T-cell (primary cell): ENCODE measurements around the gene FAM174B. TPM values are rescaled to one million over a fixed set of nuclear protein-coding genes. Genes with fewer than 3 reads are reported as not detected.

ENCODE experiments used
- ATAC-seq, 4 experiments: fragments of 200-7000 bp in 3 of 4; fragments of 150-1000 bp in 1 of 4; cut with Tn5 transposase; replicated peaks in 1 of 4; 1 replicate in 3 of 4; 2 replicates in 1 of 4; pipeline ENCODE4 v1.10.0; 2021; ENCODE audit warnings: moderate library complexity in 3 of 4, mild to moderate bottlenecking in 2 of 4, moderate number of reproducible peaks in 1 of 4
- CTCF ChIA-PET, 2 donors: fragments of 300-600 bp; sonication (Branson Sonifier 250); formaldehyde crosslinking; loops; one replicate each; lab custom pipeline; 2022; ENCODE audit warnings: antibody characterized with exemption in 2 of 2; lab: Charles Lee
- POLR2A ChIA-PET, 2 donors: fragments of 300-600 bp; sonication (Branson Sonifier 250); formaldehyde crosslinking; loops; one replicate each; lab custom pipeline; 2022; ENCODE audit warnings: antibody characterized with exemption in 2 of 2; lab: Charles Lee
- DNase-seq, 35 experiments: peaks; one replicate each; pipeline versions ENCODE4 v3.0.0 to v3.0.0-alpha.2; 2013 to 2023
- H3K27ac ChIP-seq: one replicate; pipeline ENCODE4 v1.5.1; 2013; ENCODE audit warnings: low read length
- H3K27me3 ChIP-seq, 2 experiments: replicated peaks in 1 of 2; 1 replicate in 1 of 2; 2 replicates in 1 of 2; pipeline versions ENCODE4 v1.6.1 to v1.7.0; 2013; ENCODE audit warnings: low read length in 1 of 2, mixed read lengths in 1 of 2; ENCODE audit not compliant: control insufficient read depth in 2 of 2, insufficient read depth in 2 of 2; ENCODE audit errors: extremely low read depth in 1 of 2
- H3K36me3 ChIP-seq, 2 donors: 1 replicate in 1 of 2; 2 replicates in 1 of 2; pipeline versions ENCODE4 v1.6.1 to v1.7.0; 2013; ENCODE audit warnings: low read length in 1 of 2; ENCODE audit not compliant: control insufficient read depth in 2 of 2, insufficient read depth in 1 of 2; ENCODE audit errors: extremely low read depth in 1 of 2
- H3K4me1 ChIP-seq, 2 experiments: 1 replicate in 1 of 2; 2 replicates in 1 of 2; pipeline versions ENCODE4 v1.6.1 to v1.7.0; 2013; ENCODE audit warnings: low read length in 2 of 2, mixed read lengths in 1 of 2; ENCODE audit not compliant: insufficient read depth in 2 of 2, control insufficient read depth in 1 of 2; ENCODE audit errors: extremely low read depth in 1 of 2
- H3K4me3 ChIP-seq, 2 donors: 1 replicate in 1 of 2; 2 replicates in 1 of 2; pipeline versions ENCODE4 v1.5.1 to v1.7.0; 2013; ENCODE audit warnings: mild to moderate bottlenecking in 2 of 2, low read length in 1 of 2, moderate library complexity in 1 of 2; ENCODE audit not compliant: control insufficient read depth in 1 of 2; ENCODE audit errors: extremely low read depth in 1 of 2
- H3K9me3 ChIP-seq: 2 replicates; pipeline ENCODE4 v1.7.0; 2013
- H3K27ac Mint-ChIP-seq, 2 donors: one replicate each; pipeline ENCODE4 v1.8.0; 2020 to 2021; ENCODE audit warnings: mild to moderate bottlenecking in 2 of 2, mixed read lengths in 2 of 2
- H3K27me3 Mint-ChIP-seq, 2 donors: one replicate each; pipeline ENCODE4 v1.8.0; 2021 to 2022; ENCODE audit warnings: mixed read lengths in 2 of 2
- H3K36me3 Mint-ChIP-seq: one replicate; pipeline ENCODE4 v1.8.0; 2021; ENCODE audit warnings: mixed read lengths
- H3K4me1 Mint-ChIP-seq, 3 donors: one replicate each; pipeline ENCODE4 v1.8.0; 2020 to 2022; ENCODE audit warnings: mixed read lengths in 3 of 3, mild to moderate bottlenecking in 1 of 3
- H3K4me3 Mint-ChIP-seq, 3 donors: one replicate each; pipeline ENCODE4 v1.8.0; 2020 to 2022; ENCODE audit warnings: mild to moderate bottlenecking in 3 of 3, mixed read lengths in 3 of 3, moderate library complexity in 3 of 3
- H3K9me3 Mint-ChIP-seq, 3 donors: one replicate each; pipeline ENCODE4 v1.8.0; 2020 to 2022; ENCODE audit warnings: mixed read lengths in 3 of 3
- WGBS: methylation state at CpG from one replicate; pipeline ENCODE4 v1.1.5; 2013; ENCODE audit warnings: missing lambda C conversion rate; ENCODE audit not compliant: insufficient coverage; 5-methylcytosine and 5-hydroxymethylcytosine counted together
- total RNA-seq, 35 experiments: library from RNA in 6 of 35; stranded (reverse) in 6 of 35; fragments of 120-200 nt in 1 of 35; gene quantifications; one replicate each; pipeline versions ENCODE4 v1.2.1 to v1.2.4 and lab custom pipeline; 2013 to 2026

The FAM174B gene
- total RNA-seq, 5 donors from 2014 or later (not counting 1 experiment from before 2014, with no cell fraction given), result 3.6 to 12.3 (median 4.2) TPM

DNA sequence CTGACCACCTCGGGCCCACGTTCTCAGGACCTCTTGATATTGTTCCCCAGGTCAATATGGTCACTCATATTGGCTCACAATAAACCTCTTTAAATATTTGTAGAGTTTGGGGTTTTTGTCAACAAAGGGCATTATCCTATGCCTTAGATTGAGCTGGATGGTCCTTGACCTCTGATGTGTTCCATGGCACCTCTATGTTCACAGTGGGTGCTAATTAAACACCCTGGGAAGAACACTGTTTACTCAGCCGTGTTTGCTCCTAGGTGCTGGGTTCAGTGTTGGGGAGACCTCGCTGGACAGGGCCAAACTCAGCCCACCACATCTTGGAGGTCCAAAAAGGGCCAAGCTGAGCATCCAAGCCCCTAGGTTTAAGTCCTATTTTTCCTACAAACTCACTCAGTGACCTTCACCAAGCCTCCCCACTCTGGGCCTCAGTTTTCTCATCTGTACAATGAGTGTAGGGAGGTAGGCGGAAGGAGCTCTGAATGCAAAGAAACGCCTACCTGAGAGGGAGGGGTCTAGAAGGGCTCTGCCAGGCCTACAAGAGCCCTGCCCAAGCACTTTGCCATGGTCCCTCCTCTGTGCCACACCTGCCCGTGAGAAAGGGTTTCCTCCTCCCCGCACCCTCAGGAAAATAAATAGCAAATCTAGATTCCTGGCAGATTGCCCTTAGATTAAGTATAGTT, 7.2 kb downstream of the FAM174B start:
- Mint-ChIP-seq H3K9me3 (peaks cover 0 to 4% (median 4%) of the 10 kb centered on the region in 3 donors), H3K27me3 (peaks cover 17 to 28% of the 10 kb centered on the region in 2 donors), H3K4me1 (peaks cover 0 to 6% (median under 1%) of the 10 kb centered on the region in 3 donors), H3K27ac (no peak overlapping the region), H3K36me3 (no peaks in the 10 kb centered on the region), H3K4me3 (no peak overlapping the region)
- Histone ChIP-seq H3K36me3 (no peaks in the 10 kb centered on the region), H3K4me3 (no peak overlapping the region), H3K9me3 (no peaks in the 10 kb centered on the region), H3K4me1 (peaks cover 0 to under 1% of the 10 kb centered on the region in 2 experiments), H3K27ac (no peak overlapping the region), H3K27me3 (peaks cover 0 to 23% of the 10 kb centered on the region in 2 experiments)
- WGBS, result no CpG with 5 or more reads among the region's 8 CpGs
- no peak for ATAC-seq
- CTCF ChIA-PET, result no interaction called here
- DNase-seq, result no peak
- POLR2A ChIA-PET, result no interaction called here

DNA sequence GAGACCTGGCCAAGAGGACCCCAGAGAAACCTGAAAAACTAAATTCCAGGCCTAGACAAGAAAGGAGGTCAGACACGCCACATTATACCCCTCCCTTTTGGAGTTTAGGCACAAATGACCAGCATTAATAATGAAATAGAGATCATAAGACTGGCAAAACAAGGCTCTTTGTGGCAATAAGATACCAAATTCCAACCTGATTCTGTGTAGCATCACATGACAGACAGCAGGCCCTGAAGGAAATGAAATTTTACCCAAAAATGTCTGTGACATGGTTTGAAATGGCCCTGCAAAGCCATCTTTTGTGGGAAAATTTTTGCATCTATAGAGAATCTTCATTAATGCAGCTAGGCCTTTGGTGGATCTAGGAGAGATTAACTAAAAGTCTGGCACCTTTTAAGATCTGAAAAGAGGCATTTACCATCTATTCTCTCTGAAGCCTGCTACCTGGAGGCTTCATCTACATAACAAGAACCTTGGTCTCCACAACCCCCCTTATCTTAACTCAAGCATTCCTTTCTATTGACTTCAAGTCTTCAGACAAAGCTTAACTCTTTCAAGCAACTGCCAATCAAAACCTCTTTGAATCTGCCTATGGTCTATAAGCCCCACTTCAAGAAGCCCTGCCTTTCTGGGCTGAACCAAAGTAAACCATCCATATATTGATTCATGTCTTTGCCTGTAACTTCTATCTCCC, 8.0 kb downstream of the FAM174B start:
- Mint-ChIP-seq H3K4me3 (no peak overlapping the region), H3K27ac (no peak overlapping the region), H3K4me1 (peaks cover 0 to 6% (median 0%) of the 10 kb centered on the region in 3 donors), H3K9me3 (peaks cover 2 to 5% (median 4%) of the 10 kb centered on the region in 3 donors), H3K27me3 (peaks cover 13 to 22% of the 10 kb centered on the region in 2 donors), H3K36me3 (no peaks in the 10 kb centered on the region)
- ChIA-PET POLR2A (no interaction called here), CTCF (no interaction called here)
- DNase-seq (no peak), ATAC-seq (no peak)
- Histone ChIP-seq H3K27ac (no peak overlapping the region), H3K27me3 (peaks cover 0 to 19% of the 10 kb centered on the region in 2 experiments), H3K4me3 (no peak overlapping the region), H3K4me1 (no peaks in the 10 kb centered on the region), H3K36me3 (no peaks in the 10 kb centered on the region), H3K9me3 (no peaks in the 10 kb centered on the region)
- WGBS, result no CpG with 5 or more reads among the region's 1 CpG

DNA sequence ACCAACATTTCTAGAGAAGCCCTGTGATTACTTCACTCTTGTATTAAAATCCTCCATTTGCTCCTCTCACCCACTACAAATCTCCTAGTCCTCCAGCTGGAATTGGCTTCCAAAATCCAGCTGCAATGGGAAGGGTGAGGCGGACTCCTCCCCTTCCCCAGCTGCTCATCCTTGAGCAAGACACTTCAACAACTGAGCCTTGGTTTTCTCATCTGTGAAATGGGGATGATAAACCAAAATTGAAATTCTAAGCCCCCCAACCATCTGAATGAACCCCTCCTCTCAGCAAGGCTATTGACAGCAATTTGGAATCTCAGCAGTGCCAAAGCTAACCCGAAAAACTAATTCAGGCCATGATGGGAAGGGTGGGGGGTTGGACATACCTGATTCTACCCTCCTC, 9.4 kb downstream of the FAM174B start:
- DNase-seq (no peak), ATAC-seq (no peak)
- H3K27ac Mint-ChIP-seq, result no peak overlapping the region
- no peak overlapping the region for H3K4me3 Mint-ChIP-seq
- peaks cover 0 to 12% of the 10 kb centered on the region in 2 experiments for H3K27me3 ChIP-seq
- no CpG with 5 or more reads among the region's 2 CpGs for WGBS
- no peaks in the 10 kb centered on the region for H3K36me3 Mint-ChIP-seq
- H3K27ac ChIP-seq, result no peak overlapping the region
- ChIA-PET CTCF (no interaction called here), POLR2A (no interaction called here)
- H3K27me3 Mint-ChIP-seq, result peaks cover 5 to 13% of the 10 kb centered on the region in 2 donors
- peaks cover 7 to 9% (median 7%) of the 10 kb centered on the region in 3 donors for H3K9me3 Mint-ChIP-seq
- no peaks in the 10 kb centered on the region for H3K9me3 ChIP-seq
- no peaks in the 10 kb centered on the region for H3K4me1 ChIP-seq
- H3K4me3 ChIP-seq, result no peak overlapping the region
- no peaks in the 10 kb centered on the region for H3K36me3 ChIP-seq
- peaks cover 0 to 6% (median 0%) of the 10 kb centered on the region in 3 donors for H3K4me1 Mint-ChIP-seq

GRCh38 chr15:92645731-92646130, 9.8 kb downstream of the FAM174B start:
- Histone ChIP-seq H3K4me3 (no peak overlapping the region), H3K4me1 (no peaks in the 10 kb centered on the region), H3K27me3 (peaks cover 0 to 11% of the 10 kb centered on the region in 2 experiments), H3K36me3 (no peaks in the 10 kb centered on the region), H3K9me3 (no peaks in the 10 kb centered on the region), H3K27ac (no peak overlapping the region)
- peaks cover 4 to 10% (median 6%) of the 10 kb centered on the region in 3 donors for H3K9me3 Mint-ChIP-seq
- WGBS, result 58% methylated on average over 1 of the region's 2 CpGs
- POLR2A ChIA-PET, result no interaction called here
- peaks cover 5 to 11% of the 10 kb centered on the region in 2 donors for H3K27me3 Mint-ChIP-seq
- CTCF ChIA-PET, result no interaction called here
- no peak for ATAC-seq
- no peak overlapping the region for H3K4me3 Mint-ChIP-seq
- no peak for DNase-seq
- no peaks in the 10 kb centered on the region for H3K36me3 Mint-ChIP-seq
- H3K27ac Mint-ChIP-seq, result no peak overlapping the region
- peaks cover 0 to 6% (median 0%) of the 10 kb centered on the region in 3 donors for H3K4me1 Mint-ChIP-seq

DNA sequence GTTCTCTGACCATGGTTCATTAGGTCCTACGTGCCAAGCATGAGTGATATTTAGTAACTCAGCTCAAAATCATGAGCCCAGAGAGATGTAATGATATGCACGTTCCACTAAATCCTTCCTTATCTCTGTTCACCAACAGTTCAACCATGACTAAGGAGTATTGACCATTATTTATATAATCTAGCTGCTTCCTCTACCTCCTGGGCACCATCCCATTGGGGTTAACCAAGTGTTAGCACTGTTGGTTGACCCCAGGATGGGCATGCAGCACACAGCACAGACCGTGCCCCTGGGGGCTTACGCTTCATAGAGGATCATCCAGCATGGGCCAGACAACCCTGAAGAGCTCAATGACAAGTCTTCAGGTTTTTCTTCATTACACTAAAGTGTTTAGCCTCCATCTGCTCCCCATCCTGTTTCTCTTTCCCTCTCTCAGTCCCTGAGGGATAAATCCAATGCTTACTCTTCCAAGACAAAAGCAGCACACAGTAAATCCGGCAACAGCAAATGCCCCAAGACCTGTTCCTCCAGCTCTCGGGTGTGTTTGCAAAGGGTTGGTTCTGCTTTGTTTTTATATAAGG, 10.4 kb downstream of the FAM174B start:
- 80% methylated on average over 1 of the region's 6 CpGs for WGBS
- H3K9me3 Mint-ChIP-seq, result peaks cover 3 to 10% (median 5%) of the 10 kb centered on the region in 3 donors
- Histone ChIP-seq H3K27me3 (peaks cover 0 to 9% of the 10 kb centered on the region in 2 experiments), H3K9me3 (no peaks in the 10 kb centered on the region), H3K4me1 (no peaks in the 10 kb centered on the region), H3K4me3 (no peak overlapping the region), H3K27ac (no peak overlapping the region), H3K36me3 (no peaks in the 10 kb centered on the region)
- POLR2A ChIA-PET, result no interaction called here
- H3K27ac Mint-ChIP-seq, result no peak overlapping the region
- ATAC-seq, result no peak
- peaks cover 5 to 9% of the 10 kb centered on the region in 2 donors for H3K27me3 Mint-ChIP-seq
- H3K36me3 Mint-ChIP-seq, result no peaks in the 10 kb centered on the region
- CTCF ChIA-PET, result no interaction called here
- H3K4me3 Mint-ChIP-seq, result no peak overlapping the region
- peaks cover 0 to 6% (median 0%) of the 10 kb centered on the region in 3 donors for H3K4me1 Mint-ChIP-seq
- no peak for DNase-seq
